Measurements from ENCODE around the gene CNFN.

The CNFN gene

GRCh38 chr19:42375415-42376176 is 14.5 kb downstream of the CNFN start:
- no peak for DNase-seq (ENCODE audit: low read depth)

- DNase-seq (ENCODE audit: low read depth) = no peak
These were observed 15.2 kb downstream of the CNFN start for GRCh38 chr19:42374826-42375376.

- DNase-seq (ENCODE audit: low read depth) = no peak
These were observed 19.4 kb downstream of the CNFN start for GRCh38 chr19:42370626-42371175.

GRCh38 chr19:42370068-42370520 is 20.0 kb downstream of the CNFN start:
- no peak for DNase-seq (ENCODE audit: low read depth)

GRCh38 chr19:42369433-42370067 is 20.5 kb downstream of the CNFN start:
- no peak for DNase-seq (ENCODE audit: low read depth)

- no peak for DNase-seq (ENCODE audit: low read depth)
These were observed 21.3 kb downstream of the CNFN start for GRCh38 chr19:42368765-42369164.

- DNase-seq (ENCODE audit: low read depth) = no peak
These were observed 21.7 kb downstream of the CNFN start for GRCh38 chr19:42368360-42368759.

GRCh38 chr19:42367929-42368328 is 22.2 kb downstream of the CNFN start:
- DNase-seq (ENCODE audit: low read depth) = no peak

GRCh38 chr19:42366673-42367072 is 23.4 kb downstream of the CNFN start:
- no peak for DNase-seq (ENCODE audit: low read depth)

- DNase-seq (ENCODE audit: low read depth) = no peak
These were observed 26.3 kb downstream of the CNFN start for GRCh38 chr19:42363614-42364346.

GRCh38 chr19:42362891-42363440 is 27.1 kb downstream of the CNFN start:
- no peak for DNase-seq (ENCODE audit: low read depth)

GRCh38 chr19:42362342-42362741 is 27.8 kb downstream of the CNFN start:
- no peak for DNase-seq (ENCODE audit: low read depth)

- no peak for DNase-seq (ENCODE audit: low read depth)
These were observed 28.6 kb downstream of the CNFN start for GRCh38 chr19:42361545-42361910.

- peak; percentile 37 for DNase-seq (ENCODE audit: low read depth)
These were observed 29.1 kb downstream of the CNFN start for GRCh38 chr19:42360787-42361544.

GRCh38 chr19:42357290-42357689 is 32.8 kb downstream of the CNFN start:
- DNase-seq (ENCODE audit: low read depth) = no peak

GRCh38 chr19:42356686-42357085 is 33.4 kb downstream of the CNFN start:
- DNase-seq (ENCODE audit: low read depth) = no peak

GRCh38 chr19:42355896-42356295 is 34.2 kb downstream of the CNFN start:
- DNase-seq (ENCODE audit: low read depth) = no peak

GRCh38 chr19:42353341-42354015 is 36.6 kb downstream of the CNFN start:
- DNase-seq (ENCODE audit: low read depth) = no peak

- DNase-seq (ENCODE audit: low read depth) = no peak
These were observed 37.5 kb downstream of the CNFN start for GRCh38 chr19:42352301-42353259.
